Right lobe of liver (tissue), 6 donors: ENCODE results near the gene RNF186. TPM values are rescaled to one million over a fixed set of nuclear protein-coding genes. Genes with fewer than 3 reads are reported as not detected.

Experiments
- ATAC-seq, 4 donors: fragments of 200-7000 bp; cut with Tn5 transposase; one replicate each; pipeline ENCODE4 v1.9.1; 2020; ENCODE audit warnings: mild to moderate bottlenecking in 4 of 4, moderate library complexity in 4 of 4
- DNase-seq, 3 donors: peaks; one replicate each; pipeline ENCODE4 v3.0.0-alpha.2; 2020
- H3K27ac ChIP-seq, 3 donors: fragments of 200-600 bp; one replicate each; pipeline ENCODE4 v1.8.0; 2022
- H3K27me3 ChIP-seq, 2 donors: fragments of 200-600 bp; one replicate each; pipeline ENCODE4 v1.8.0; 2022
- H3K36me3 ChIP-seq, 4 donors: fragments of 200-600 bp; sonication (generic) in 1 of 4; one replicate each; pipeline versions ENCODE4 v1.5.1 to v1.8.0; 2017 to 2022; ENCODE audit warnings: control low read depth in 1 of 4
- H3K4me1 ChIP-seq, 4 donors: fragments of 200-600 bp; sonication (generic) in 1 of 4; one replicate each; pipeline versions ENCODE4 v1.5.1 to v1.8.0; 2017 to 2022; ENCODE audit warnings: control low read depth in 1 of 4
- H3K4me3 ChIP-seq, 3 donors: fragments of 200-600 bp; one replicate each; pipeline ENCODE4 v1.8.0; 2022
- H3K9me3 ChIP-seq, 4 donors: fragments of 200-600 bp; sonication (generic) in 1 of 4; one replicate each; pipeline versions ENCODE4 v1.5.1 to v1.8.0; 2017 to 2022; ENCODE audit warnings: control low read depth in 1 of 4
- POLR2A ChIP-seq: fragments of 450-650 bp; IDR thresholded peaks from one replicate; pipeline ENCODE4 v1.6.1; 2017; ENCODE audit warnings: antibody characterized with exemption, mild to moderate bottlenecking
- WGBS: methylation state at CpG from one replicate; pipeline ENCODE4 v1.1.6; 2018; ENCODE audit warnings: low coverage, low lambda C conversion rate; ENCODE audit not compliant: insufficient coverage; ENCODE audit errors: missing lambda C conversion rate; 5-methylcytosine and 5-hydroxymethylcytosine counted together
- intact Hi-C, 2 donors: fragments of 100-400 bp; cut with DNase I; formaldehyde crosslinking; loops; one replicate each; pipeline versions ENCODE4 v1.11.2 to v1.14.1; 2022
- total RNA-seq, 6 experiments: library from RNA; depleted of rRNA in 2 of 6; stranded (reverse); fragments of >200 nt in 2 of 6; fragmentation: NEBNext Ultra II Directional in 3 of 6; extraction: Animal tissue kit (Norgen Biotek cat#: 25700) in 3 of 6; gene quantifications; one replicate each; pipeline versions ENCODE4 v1.1.0 to v1.2.4, GENCODE V29; 2016 to 2023
- TF ChIP-seq, protein P1 (sequence below), 4 donors: fragments of 200-600 bp in 3 of 4; fragments of 450-650 bp in 1 of 4; IDR thresholded peaks; one replicate each; pipeline versions ENCODE4 v1.5.1 to v1.8.0; 2016 to 2022; ENCODE audit warnings: antibody characterized with exemption in 4 of 4, mild to moderate bottlenecking in 2 of 4
- donor health status: DM: no; HTN: yes; CAD: no.
- donor health status: DM: no; HTN: no; CAD: no.
- donor health status: DM: no; HTN: no; CAD: no.
- donor health status: DM: no; HTN: yes; CAD: no.
- donor health status: DM: no; HTN: yes; CAD: no.

RNF186 gene
- total RNA-seq, 6 experiments from 2014 or later: 0.30 to 2.9 (median 0.53) TPM; not detected in 2

DNA sequence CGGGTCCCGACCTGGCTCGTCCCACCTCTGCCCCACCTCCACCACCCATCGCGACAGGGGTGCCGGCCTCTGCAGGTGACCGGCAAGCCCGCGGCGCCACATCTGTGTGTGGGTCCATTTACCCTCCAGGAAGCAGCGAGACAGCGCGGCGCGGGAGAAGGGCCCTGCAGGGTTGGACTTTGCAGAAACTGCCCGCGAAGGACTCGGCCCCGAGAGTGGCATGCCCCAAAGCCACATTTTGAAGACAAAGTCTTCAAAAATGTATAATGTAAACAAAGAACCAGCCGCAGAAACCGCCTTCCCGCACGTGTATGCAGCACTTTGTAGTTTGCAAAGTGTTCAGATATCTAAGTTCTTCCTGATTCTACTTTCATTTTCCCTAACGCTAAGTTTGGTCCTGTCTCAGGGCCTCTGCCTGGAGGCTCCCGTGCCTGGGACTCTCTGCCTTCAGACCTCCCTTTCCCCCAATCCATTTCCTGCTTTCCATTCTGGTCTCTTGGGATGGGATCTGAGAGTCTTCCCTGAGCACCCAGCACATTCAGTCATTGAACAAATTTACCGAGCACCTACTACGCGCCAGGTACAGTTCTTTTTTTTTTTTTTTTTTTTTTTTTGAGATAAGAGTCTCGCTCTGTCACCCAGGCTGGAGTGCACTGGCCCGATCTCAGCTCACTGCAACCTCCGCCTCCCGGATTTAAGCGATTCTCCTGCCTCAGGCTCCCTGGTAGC is 14.8 kb downstream of the RNF186 start:
- H3K9me3 ChIP-seq: no peaks in the 10 kb centered on the region
- peak overlapping the region; percentile 81 to 89 (median 83) for H3K27ac ChIP-seq
- 26% methylated on average over 17 of the region's 33 CpGs for WGBS
- intact Hi-C loops: no loop called here
- ATAC-seq (peak; percentile 59 to 68 (median 64)), DNase-seq (peak; percentile 65 to 78 (median 71))
- TF ChIP-seq POLR2A: no peak
- TF ChIP-seq, protein P1, sequence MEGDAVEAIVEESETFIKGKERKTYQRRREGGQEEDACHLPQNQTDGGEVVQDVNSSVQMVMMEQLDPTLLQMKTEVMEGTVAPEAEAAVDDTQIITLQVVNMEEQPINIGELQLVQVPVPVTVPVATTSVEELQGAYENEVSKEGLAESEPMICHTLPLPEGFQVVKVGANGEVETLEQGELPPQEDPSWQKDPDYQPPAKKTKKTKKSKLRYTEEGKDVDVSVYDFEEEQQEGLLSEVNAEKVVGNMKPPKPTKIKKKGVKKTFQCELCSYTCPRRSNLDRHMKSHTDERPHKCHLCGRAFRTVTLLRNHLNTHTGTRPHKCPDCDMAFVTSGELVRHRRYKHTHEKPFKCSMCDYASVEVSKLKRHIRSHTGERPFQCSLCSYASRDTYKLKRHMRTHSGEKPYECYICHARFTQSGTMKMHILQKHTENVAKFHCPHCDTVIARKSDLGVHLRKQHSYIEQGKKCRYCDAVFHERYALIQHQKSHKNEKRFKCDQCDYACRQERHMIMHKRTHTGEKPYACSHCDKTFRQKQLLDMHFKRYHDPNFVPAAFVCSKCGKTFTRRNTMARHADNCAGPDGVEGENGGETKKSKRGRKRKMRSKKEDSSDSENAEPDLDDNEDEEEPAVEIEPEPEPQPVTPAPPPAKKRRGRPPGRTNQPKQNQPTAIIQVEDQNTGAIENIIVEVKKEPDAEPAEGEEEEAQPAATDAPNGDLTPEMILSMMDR (IDR thresholded peaks at IDR 0.05): no peak
- H3K36me3 ChIP-seq: no peaks in the 10 kb centered on the region
- H3K4me3 ChIP-seq: peak overlapping the region; percentile 63 to 75 (median 74)
- no peaks in the 10 kb centered on the region for H3K27me3 ChIP-seq
- peaks cover 0 to 13% (median 3%) of the 10 kb centered on the region in 4 donors for H3K4me1 ChIP-seq

DNA sequence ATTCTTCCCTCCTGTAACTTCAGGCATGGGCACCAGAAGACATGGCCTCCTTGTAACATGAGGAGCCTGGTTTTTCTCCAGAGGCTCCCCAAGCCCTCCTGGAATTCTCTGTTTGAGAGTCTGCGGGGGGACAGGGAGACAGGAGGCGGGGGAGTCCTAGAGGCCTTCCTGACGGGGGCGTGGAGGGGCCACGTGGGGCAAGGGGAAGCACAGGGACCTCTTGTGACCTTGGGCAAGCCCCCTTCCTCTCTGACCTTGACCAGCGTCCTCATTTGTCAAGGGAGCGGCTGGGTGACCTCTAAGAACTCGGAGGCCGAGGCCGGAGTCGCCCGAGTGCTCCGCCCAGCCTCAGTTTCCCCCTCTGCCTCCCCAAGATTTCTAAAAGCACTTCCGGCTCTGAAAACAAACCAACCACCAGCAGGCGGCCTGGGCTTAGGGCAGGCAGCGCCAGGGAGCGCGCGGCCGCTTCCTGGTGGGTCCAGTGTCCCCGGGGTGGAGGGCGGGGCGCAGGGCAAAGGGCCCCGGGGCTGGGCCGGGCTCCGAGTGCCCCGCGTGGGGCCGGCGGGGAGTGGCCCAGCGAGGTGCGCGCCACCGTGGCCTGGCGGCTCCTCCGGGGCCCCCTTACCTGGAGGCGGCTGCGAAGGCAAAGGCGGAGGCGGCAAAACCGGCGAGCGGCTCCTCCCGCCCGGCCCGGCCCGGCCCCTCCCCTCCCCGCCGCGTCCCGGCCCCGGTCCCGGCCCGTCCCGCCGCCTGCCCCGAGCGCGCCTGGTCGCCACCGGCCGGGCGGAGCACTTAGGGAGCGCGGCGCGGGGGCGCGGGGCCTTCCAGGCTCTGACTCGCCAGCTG is 15.6 kb downstream of the RNF186 start, which contains the start of gene TMCO4:
TSS of gene TMCO4 (minus strand) at position 687 of the 846 bp plus-strand sequence. CDS start 19,158 bp downstream, outside the sequence.
- DNase-seq: peak; percentile 83 to 88 (median 85)
- WGBS: 0% methylated on average over 4 of the region's 70 CpGs
- peaks cover 0 to 13% (median 3%) of the 10 kb centered on the region in 4 donors for H3K4me1 ChIP-seq
- H3K9me3 ChIP-seq: no peaks in the 10 kb centered on the region
- H3K36me3 ChIP-seq: no peaks in the 10 kb centered on the region
- H3K27ac ChIP-seq: peak within 1 kb of the TSS; percentile 81 to 89 (median 83)
- intact Hi-C loops: no loop called here
- H3K4me3 ChIP-seq: peak within 1 kb of the TSS; percentile 63 to 75 (median 74)
- H3K27me3 ChIP-seq: no peaks in the 10 kb centered on the region
- TF ChIP-seq POLR2A: peak; percentile 80
- TF ChIP-seq, protein P1 (IDR thresholded peaks at IDR 0.05): peak; percentile 14 to 44 (median 35)
- peak; percentile 92 to 96 (median 94) for ATAC-seq

DNA sequence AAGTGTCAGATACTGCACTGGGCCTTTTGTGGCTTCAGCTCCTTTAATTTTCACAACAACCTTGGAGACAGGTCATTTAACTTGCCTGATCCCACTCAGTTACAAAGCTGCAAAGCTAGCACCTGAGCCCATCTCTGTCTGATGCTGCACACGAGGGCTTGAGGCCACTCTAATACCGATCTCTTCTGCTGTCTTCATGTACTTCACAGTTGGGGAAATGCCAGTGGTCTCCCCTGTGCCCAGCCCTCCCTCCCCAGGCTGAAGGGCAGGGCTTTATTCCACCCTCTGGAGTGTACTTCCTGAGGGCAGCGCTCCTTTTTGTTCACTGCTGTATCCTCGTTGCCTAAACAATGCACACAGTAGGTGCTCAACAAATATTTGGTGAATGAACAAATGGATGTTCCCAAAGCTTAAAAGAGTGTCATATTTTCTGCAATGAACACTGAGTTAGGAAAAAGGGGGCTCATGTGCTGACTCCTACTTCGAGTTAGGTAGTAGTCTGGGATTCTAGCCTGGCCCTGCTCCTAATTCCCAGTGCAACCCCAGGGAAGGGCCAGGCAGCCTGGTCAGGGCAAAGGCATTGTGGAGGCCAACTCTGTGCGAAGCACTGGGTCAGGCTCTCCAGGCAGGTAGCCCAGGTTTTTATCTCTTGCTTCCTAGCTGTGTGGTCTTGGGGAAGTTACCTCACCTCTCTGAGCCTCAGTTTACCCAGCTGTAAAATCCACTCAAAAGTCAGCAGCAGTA is 16.4 kb downstream of the RNF186 start:
- TF ChIP-seq, protein P1 (IDR thresholded peaks at IDR 0.05): no peak
- no peak for TF ChIP-seq POLR2A
- ATAC-seq (peak; percentile 19 to 36 (median 28)), DNase-seq (no peak)
- Histone ChIP-seq H3K27me3 (no peaks in the 10 kb centered on the region), H3K9me3 (no peaks in the 10 kb centered on the region), H3K4me1 (peaks cover 0 to 13% (median 3%) of the 10 kb centered on the region in 4 donors), H3K4me3 (peak overlapping the region; percentile 63 to 75 (median 74)), H3K27ac (peak overlapping the region; percentile 81 to 89 (median 83)), H3K36me3 (no peaks in the 10 kb centered on the region)
- intact Hi-C loops: no loop called here
- 54% methylated on average over 5 of the region's 6 CpGs for WGBS

DNA sequence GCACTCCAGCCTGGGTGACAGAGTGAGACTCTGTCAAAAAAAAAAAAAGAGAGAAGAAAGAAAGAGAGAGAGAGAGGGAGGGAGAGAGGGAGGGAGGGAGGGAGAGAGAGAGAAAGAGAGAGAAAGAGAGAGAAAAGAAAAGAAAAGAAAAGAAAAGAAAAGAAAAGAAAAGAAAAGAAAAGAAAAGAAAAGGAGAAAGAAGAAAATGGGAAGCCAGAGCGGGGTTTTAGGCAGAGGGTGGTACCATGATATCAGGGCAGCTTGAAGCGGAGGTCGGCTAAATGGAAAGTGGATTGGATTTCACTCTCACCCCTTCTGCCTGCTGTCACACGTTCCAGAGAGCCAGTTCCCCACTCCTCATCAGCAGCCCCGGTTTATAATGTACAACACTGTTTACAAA is 17.3 kb downstream of the RNF186 start:
- ATAC-seq: no peak
- H3K36me3 ChIP-seq: peaks cover 0 to under 1% (median 0%) of the 10 kb centered on the region in 4 donors
- TF ChIP-seq, protein P1 (IDR thresholded peaks at IDR 0.05): no peak
- TF ChIP-seq POLR2A: no peak
- H3K27ac ChIP-seq: no peak overlapping the region
- H3K9me3 ChIP-seq: no peaks in the 10 kb centered on the region
- DNase-seq: no peak
- no peaks in the 10 kb centered on the region for H3K27me3 ChIP-seq
- intact Hi-C loops: no loop called here
- peaks cover 0 to 13% (median 3%) of the 10 kb centered on the region in 4 donors for H3K4me1 ChIP-seq
- H3K4me3 ChIP-seq: no peak overlapping the region
- 61% methylated on average over 5 of the region's 5 CpGs for WGBS
